NCI-H345 treated with DMSO at 0.1 percent for 48 hours (cell line): Measurements from ENCODE around the gene HAND1.

Experiments used
- DNase-seq: peaks from one replicate; lab custom pipeline; 2025; ENCODE audit not compliant: unreplicated experiment; lab: John Stamatoyannopoulos, UW

HAND1 gene

DNA sequence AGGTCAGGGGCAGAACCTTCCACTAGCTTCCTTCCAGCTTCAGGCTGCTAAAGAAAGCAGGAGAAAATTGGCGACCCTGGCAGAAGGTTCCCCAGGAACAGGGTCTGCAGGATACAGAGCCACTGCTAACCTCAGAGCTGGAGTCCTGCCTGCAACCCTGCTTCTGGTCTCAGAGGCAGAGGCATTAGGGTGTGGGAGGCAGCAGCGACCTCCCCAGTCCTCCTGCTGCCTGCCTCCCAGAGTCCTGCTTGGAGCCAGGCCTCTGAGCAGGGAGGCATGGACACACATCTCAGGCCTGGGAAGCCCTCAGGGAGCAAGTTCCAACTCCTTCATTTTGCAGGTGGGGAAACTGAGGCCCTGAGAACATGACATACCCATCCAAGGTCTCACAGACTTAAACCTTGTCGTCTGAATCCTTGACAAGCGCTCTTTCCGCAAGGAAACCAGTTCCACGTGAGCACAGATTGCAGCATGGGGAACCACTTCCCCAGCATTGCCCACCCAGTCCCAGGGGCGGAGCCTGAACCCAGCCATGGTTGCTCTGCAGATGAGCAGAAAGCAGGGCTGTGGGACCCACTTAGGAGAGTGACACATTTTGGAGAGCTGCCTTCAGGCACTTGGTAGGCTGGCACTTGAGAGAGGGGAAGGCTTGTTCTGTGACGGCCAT lies 28.2 kb upstream of the HAND1 start:
- no peak for DNase-seq

DNA sequence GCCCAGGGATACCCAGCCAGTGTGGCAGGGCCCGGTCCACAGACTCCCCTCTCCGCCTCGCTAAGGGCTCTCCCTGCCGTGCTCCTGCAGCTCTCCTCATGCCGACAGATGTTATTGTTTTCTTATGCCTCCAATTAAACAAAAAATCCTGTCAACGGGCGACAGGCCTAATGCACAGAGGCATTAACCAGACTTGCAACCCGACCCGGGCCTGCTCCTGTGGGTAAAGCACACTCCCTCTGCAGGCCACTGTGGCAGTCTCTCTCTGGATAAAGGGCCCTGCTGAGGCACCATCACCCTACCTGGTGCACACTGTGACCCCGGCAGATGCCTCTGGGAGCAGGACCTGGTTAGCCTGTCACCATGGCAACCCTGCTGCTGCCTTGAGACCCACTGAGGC lies 27.5 kb upstream of the HAND1 start:
- no peak for DNase-seq

GRCh38 chr5:154503698-154504039 lies 25.6 kb upstream of the HAND1 start:
- no peak for DNase-seq

DNA sequence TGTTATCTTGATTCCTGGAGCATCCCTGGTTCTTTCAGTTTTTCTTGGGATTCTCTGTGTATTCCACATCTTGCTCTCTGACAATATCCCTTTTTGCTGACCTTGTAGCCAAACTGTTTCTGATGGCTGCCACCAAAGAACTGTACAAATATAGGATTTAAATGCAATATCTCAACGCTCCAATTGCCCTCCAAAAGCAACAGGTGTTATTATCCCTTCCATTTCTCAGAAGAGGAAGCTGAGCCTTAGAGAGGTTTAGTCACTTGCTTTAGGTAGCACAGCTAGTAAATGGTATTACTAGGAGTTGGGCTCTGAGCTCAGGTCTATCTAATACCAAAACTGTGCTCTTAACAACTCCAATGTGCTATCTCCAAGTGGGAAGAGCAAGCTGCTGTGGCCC lies 24.2 kb upstream of the HAND1 start:
- DNase-seq: no peak

DNA sequence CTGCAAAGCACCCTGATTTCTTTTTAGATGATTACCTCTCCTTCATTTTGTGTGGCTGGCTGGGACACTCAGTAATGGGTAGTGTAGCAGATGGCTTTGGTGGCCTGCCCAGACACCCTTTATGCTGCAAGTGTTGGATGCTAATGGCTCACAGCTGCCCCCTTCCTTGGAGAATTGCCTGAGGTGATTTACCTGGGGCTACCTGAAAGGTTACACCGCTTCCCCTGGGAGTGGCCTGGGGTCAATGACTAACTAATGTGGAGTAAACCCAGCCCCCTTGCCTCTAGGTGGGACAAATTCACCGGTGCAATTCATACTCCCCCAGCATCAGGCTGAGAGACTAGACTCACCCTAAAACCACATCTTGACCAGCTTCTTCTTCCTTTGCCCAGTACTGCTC lies 23.5 kb upstream of the HAND1 start:
- no peak for DNase-seq

GRCh38 chr5:154498994-154499393 lies 21.0 kb upstream of the HAND1 start:
- no peak for DNase-seq

DNA sequence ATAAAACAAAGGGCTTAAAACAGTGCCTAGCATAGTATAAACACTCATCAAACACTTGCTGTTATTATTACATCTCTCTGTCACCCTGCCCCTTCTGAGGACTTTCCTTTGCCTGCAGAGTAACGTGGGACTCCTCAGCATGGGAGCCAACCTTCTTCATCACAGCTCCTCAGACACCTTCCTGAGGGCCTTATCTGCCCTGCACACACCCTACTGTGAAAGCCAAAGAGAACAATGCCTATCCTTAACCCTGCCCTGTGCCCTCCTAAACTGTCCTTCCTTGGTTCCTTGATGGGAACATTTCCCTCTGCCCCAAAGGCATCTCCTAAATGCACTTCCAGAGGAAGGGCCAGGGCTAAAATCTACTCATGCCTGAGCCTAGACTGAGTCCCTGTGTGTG lies 20.6 kb upstream of the HAND1 start:
- DNase-seq: no peak

DNA sequence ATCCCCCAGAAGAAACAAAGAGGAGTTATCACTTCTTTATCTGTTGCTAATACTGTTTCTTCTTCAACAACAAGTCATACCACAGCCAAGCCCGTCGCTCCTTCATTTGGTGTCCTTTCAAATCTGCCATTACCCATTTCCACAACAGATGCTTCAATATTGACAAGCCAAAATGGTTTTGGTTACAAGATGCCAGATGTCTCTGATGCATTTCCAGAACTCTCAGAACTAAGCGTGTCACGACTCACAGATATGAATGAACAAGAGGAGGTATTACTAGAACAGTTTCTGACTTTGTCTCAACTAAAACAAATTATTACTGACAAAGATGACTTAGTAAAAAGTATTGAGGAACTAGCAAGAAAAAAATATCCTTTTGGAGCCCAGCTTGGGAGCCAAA lies 16.0 kb upstream of the HAND1 start:
- DNase-seq: no peak

- DNase-seq: no peak
These were observed 15.2 kb upstream of the HAND1 start for GRCh38 chr5:154493274-154493673.

GRCh38 chr5:154491941-154492340 lies 13.9 kb upstream of the HAND1 start:
- no peak for DNase-seq

DNA sequence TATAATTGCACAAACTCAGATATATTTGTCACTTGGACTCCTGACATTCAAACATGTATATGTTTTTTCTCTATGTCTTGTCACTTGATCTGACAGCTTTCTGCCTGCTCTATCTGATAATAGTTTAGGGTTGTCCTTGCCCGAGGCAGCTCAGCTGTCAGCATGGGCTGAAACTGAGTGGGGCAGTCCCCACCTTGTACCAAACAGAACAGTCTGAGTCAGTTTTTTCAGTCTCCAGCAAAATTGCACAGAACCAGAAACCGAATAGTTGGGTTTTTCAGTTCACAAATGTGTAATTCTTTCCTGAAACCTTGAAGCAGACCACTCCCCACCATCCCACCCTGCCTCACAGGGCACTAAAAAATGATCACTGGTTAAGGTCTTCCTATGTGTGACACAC lies 9.5 kb upstream of the HAND1 start:
- no peak for DNase-seq

- no peak for DNase-seq
These were observed 8.4 kb upstream of the HAND1 start for GRCh38 chr5:154486427-154486866.

GRCh38 chr5:154485850-154486426 lies 7.9 kb upstream of the HAND1 start:
- DNase-seq: no peak

DNA sequence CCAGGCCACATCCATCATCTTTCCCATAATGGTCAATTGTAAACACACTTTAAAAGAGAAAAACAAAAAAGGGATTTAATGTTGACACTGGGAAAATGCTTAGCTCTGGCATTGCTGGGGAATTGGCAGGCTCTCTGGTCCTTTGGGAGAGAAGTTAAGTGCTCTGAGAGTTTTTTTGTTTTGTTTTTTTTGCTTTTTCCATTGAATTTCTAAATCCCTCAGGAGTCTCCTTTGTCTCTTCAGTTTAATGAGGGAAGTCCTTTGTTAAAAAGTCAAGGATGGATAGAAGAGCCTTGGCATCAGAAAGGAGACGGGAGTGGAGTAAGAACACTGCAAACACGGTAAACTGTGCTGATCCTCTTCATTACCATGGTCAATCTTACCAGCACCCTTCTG lies 7.1 kb upstream of the HAND1 start:
- DNase-seq: no peak

DNA sequence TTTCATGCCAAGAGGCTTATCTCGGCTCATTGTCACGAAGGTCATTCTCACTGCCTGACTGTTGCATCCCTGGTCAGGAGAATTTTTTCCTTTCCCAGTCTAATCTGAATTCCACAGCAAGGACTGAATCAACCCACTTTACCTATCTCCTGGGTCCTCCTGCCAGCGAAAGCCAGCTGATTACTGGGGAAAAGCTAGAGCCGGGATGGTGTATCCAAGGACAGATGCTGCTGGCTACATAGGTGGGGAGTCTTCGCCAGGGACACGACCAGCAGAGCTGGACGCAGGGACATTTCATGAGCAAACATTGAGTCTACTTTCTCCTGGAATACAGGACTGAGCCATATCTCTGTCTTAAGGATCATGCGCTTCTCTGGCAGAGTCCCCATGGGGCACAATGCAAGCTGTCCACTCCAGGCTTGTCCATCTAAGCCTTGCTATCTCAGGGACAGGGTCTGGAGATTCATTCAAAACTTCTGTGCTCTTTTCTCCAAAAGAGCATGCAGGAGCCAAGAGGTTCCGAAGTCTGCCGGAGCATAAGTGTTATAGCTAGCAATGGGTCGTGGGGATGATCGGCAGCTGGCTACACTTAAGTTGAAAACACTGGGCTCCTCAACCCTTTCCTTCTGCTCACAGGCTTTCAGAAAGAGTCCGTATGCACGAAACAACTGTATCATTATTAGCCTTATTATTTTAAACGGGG lies 6.5 kb upstream of the HAND1 start:
- no peak for DNase-seq

DNA sequence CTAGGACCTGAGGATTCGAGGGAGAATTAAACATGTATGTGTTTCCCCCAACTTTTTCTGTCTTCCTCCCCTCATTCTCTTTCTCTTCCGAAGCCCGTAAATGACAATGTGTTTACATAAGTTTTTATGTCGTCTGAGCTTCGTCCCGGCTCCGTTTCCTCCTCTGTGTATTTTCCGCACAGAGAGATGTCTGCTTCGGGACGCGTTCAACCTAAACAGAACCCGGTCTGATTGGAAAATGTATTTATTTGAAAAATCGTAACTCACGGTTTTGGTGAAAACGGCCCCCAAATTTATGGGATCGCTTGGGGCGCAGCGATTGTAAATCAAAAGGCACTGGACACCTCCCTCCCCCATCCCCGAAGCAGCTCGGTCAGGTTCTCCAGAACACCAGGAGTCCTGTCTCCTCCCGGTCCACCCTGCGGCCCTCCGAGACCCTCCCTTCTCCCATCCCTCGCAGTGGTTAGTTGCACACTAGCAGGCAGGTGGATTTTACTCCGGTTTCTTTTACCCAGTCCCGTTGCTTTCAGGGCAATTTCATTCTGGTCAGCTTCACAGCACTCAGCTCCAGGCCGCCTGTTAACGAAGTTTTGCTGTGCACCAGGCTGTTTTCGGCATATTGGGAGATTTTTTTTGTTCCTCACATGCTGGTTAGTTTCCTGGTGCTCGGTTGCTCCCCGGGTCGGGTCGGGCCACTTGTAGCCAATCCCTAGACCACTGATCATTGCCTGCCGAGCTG lies 5.8 kb upstream of the HAND1 start:
- no peak for DNase-seq

GRCh38 chr5:154482528-154483449 lies 4.8 kb upstream of the HAND1 start:
- no peak for DNase-seq

GRCh38 chr5:154481584-154482381 lies 3.8 kb upstream of the HAND1 start:
- DNase-seq: no peak

GRCh38 chr5:154480847-154481246 lies 2.8 kb upstream of the HAND1 start:
- DNase-seq: no peak
